Upper lobe of right lung (tissue), 1 donor: ENCODE data around the gene GABRA4. TPM values are rescaled to one million over a fixed set of nuclear protein-coding genes. Genes with fewer than 3 reads are reported as not detected.

Source experiments
- ATAC-seq: fragments of 200-7000 bp; cut with Tn5 transposase; one replicate; pipeline ENCODE4 v1.9.1; 2020; ENCODE audit warnings: mild to moderate bottlenecking, moderate library complexity
- DNase-seq: peaks from one replicate; pipeline ENCODE4 v3.0.0-alpha.2; 2020
- H3K27ac ChIP-seq: fragments of 200-600 bp; one replicate; pipeline ENCODE4 v1.8.0; 2022
- H3K27me3 ChIP-seq: fragments of 200-600 bp; one replicate; pipeline ENCODE4 v1.8.0; 2022; ENCODE audit warnings: mild to moderate bottlenecking
- H3K36me3 ChIP-seq: fragments of 200-600 bp; one replicate; pipeline ENCODE4 v1.8.0; 2022
- H3K4me1 ChIP-seq: fragments of 200-600 bp; one replicate; pipeline ENCODE4 v1.8.0; 2022
- H3K4me3 ChIP-seq: fragments of 200-600 bp; one replicate; pipeline ENCODE4 v1.8.0; 2022; ENCODE audit warnings: mild to moderate bottlenecking
- H3K9me3 ChIP-seq: fragments of 200-600 bp; one replicate; pipeline ENCODE4 v1.8.0; 2022
- CTCF ChIP-seq: fragments of 200-600 bp; IDR thresholded peaks from one replicate; pipeline ENCODE4 v1.8.0; 2022; ENCODE audit warnings: antibody characterized with exemption
- intact Hi-C: fragments of 100-400 bp; cut with DNase I; formaldehyde crosslinking; loops from one replicate; pipeline ENCODE4 v1.11.0; 2022
- total RNA-seq: library from RNA; stranded (reverse); fragmentation: NEBNext Ultra II Directional; extraction: Animal tissue kit (Norgen Biotek cat#: 25700); gene quantifications from one replicate; pipeline ENCODE4 v1.2.1, GENCODE V29; 2021
- donor health status: DM: no; HTN: yes; CAD: no; lungs with severe emphysema.

The GABRA4 gene
- total RNA-seq, 1 donor from 2014 or later: not detected

GRCh38 chr4:46958742-46959488 is 34.5 kb downstream of the GABRA4 start:
- Histone ChIP-seq H3K4me1 (peaks cover 5% of the 10 kb centered on the region), H3K27ac (no peak overlapping the region), H3K9me3 (no peaks in the 10 kb centered on the region), H3K4me3 (no peak overlapping the region), H3K36me3 (no peaks in the 10 kb centered on the region), H3K27me3 (peaks cover 16% of the 10 kb centered on the region)
- ATAC-seq (no peak), DNase-seq (no peak)
- TF ChIP-seq CTCF: no peak
- intact Hi-C loops: no loop called here

- H3K27me3 ChIP-seq: peaks cover 27% of the 10 kb centered on the region
- DNase-seq (no peak), ATAC-seq (no peak)
- H3K4me3 ChIP-seq: no peak overlapping the region
- H3K36me3 ChIP-seq: no peaks in the 10 kb centered on the region
- intact Hi-C loops: no loop called here
- H3K4me1 ChIP-seq: peaks cover 5% of the 10 kb centered on the region
- no peaks in the 10 kb centered on the region for H3K9me3 ChIP-seq
- no peak for TF ChIP-seq CTCF
- no peak overlapping the region for H3K27ac ChIP-seq
These were observed 36.9 kb downstream of the GABRA4 start for GRCh38 chr4:46956451-46956850.

GRCh38 chr4:46955601-46956000 is 37.8 kb downstream of the GABRA4 start:
- Histone ChIP-seq H3K4me1 (peaks cover 5% of the 10 kb centered on the region), H3K27ac (no peak overlapping the region), H3K27me3 (peaks cover 27% of the 10 kb centered on the region), H3K4me3 (no peak overlapping the region), H3K36me3 (no peaks in the 10 kb centered on the region), H3K9me3 (no peaks in the 10 kb centered on the region)
- no peak for TF ChIP-seq CTCF
- DNase-seq (no peak), ATAC-seq (no peak)
- intact Hi-C loops: no loop called here

- no peak for DNase-seq
- peaks cover 5% of the 10 kb centered on the region for H3K4me1 ChIP-seq
- H3K4me3 ChIP-seq: no peak overlapping the region
- no peaks in the 10 kb centered on the region for H3K9me3 ChIP-seq
- no peak overlapping the region for H3K27ac ChIP-seq
- H3K27me3 ChIP-seq: peaks cover 30% of the 10 kb centered on the region
- no peak for TF ChIP-seq CTCF
- intact Hi-C loops: no loop called here
- ATAC-seq: no peak
- H3K36me3 ChIP-seq: no peaks in the 10 kb centered on the region
These were observed 38.7 kb downstream of the GABRA4 start for GRCh38 chr4:46954643-46955042.

GRCh38 chr4:46953564-46953963 is 39.8 kb downstream of the GABRA4 start:
- Histone ChIP-seq H3K36me3 (no peaks in the 10 kb centered on the region), H3K4me3 (no peak overlapping the region), H3K4me1 (peaks cover 5% of the 10 kb centered on the region), H3K27ac (no peak overlapping the region), H3K27me3 (peaks cover 24% of the 10 kb centered on the region), H3K9me3 (no peaks in the 10 kb centered on the region)
- ATAC-seq (no peak), DNase-seq (no peak)
- intact Hi-C loops: no loop called here
- no peak for TF ChIP-seq CTCF

GRCh38 chr4:46952451-46952850 is 40.9 kb downstream of the GABRA4 start:
- Histone ChIP-seq H3K4me3 (no peak overlapping the region), H3K9me3 (no peaks in the 10 kb centered on the region), H3K36me3 (no peaks in the 10 kb centered on the region), H3K27ac (no peak overlapping the region), H3K27me3 (peaks cover 24% of the 10 kb centered on the region), H3K4me1 (peaks cover 5% of the 10 kb centered on the region)
- intact Hi-C loops: no loop called here
- DNase-seq (no peak), ATAC-seq (no peak)
- TF ChIP-seq CTCF: no peak
